Large intestine (tissue), 3 donors: ENCODE results near the gene CDH8. TPM values are rescaled to one million over a fixed set of nuclear protein-coding genes. Genes with fewer than 3 reads are reported as not detected.

Source experiments
- DNase-seq, 2 donors: peaks; one replicate each; pipeline versions ENCODE4 v3.0.0 to v3.0.0-alpha.2; 2013
- H3K27ac ChIP-seq: one replicate; pipeline ENCODE4 v1.5.1; 2013; ENCODE audit warnings: low read length
- H3K27me3 ChIP-seq: 2 replicates; pipeline ENCODE4 v1.6.1; 2013; ENCODE audit warnings: low read length; ENCODE audit not compliant: control insufficient read depth, insufficient read depth
- H3K36me3 ChIP-seq: 2 replicates; pipeline ENCODE4 v1.6.1; 2013; ENCODE audit warnings: low read length; ENCODE audit not compliant: control insufficient read depth, insufficient read depth
- H3K4me1 ChIP-seq: one replicate; pipeline ENCODE4 v1.6.1; 2013; ENCODE audit warnings: low read length; ENCODE audit not compliant: control insufficient read depth, insufficient read depth
- H3K4me3 ChIP-seq: one replicate; pipeline ENCODE4 v1.5.1; 2013; ENCODE audit warnings: low read length
- H3K9me3 ChIP-seq: one replicate; pipeline ENCODE4 v1.6.1; 2013; ENCODE audit warnings: mild to moderate bottlenecking, low read depth, low read length, moderate library complexity; ENCODE audit not compliant: control insufficient read depth
- WGBS: methylation state at CpG from one replicate; pipeline ENCODE4 v1.1.5; 2013; ENCODE audit warnings: low lambda C conversion rate; ENCODE audit not compliant: insufficient coverage; 5-methylcytosine and 5-hydroxymethylcytosine counted together
- polyA plus RNA-seq: library from polyadenylated mRNA; unstranded; fragments of 120-200 nt; gene quantifications from one replicate; pipeline ENCODE4 v1.2.1, GENCODE V29; 2013

Gene CDH8
- polyA plus RNA-seq, 1 donor, result 2.0 TPM

- Histone ChIP-seq H3K36me3 (no peaks in the 10 kb centered on the region), H3K27me3 (no peaks in the 10 kb centered on the region), H3K27ac (no peak overlapping the region), H3K9me3 (no peaks in the 10 kb centered on the region), H3K4me1 (no peaks in the 10 kb centered on the region), H3K4me3 (no peak overlapping the region)
- WGBS, result 88% methylated on average over 1 of the region's 1 CpG
- DNase-seq, result no peak
These were observed 158.8 kb downstream of the CDH8 start for GRCh38 chr16:61877436-61877835.

DNA sequence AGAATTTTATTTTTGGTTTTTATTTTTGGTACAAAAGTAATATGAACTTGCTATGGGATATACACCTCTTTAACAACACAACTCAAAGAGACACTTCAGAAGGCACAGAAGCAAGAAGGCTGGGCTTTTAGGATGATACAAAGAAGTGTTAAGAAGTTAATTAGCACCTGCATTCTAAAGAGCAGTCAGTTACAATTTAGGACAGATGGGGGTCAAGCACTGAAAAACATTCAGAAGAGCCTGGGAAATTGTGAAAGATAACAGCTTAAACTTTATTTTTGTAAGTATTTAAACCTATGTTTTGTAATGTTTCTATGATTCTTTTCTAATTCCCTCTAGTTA, 163.5 kb downstream of the CDH8 start:
- Histone ChIP-seq H3K9me3 (no peaks in the 10 kb centered on the region), H3K4me1 (no peaks in the 10 kb centered on the region), H3K27ac (no peak overlapping the region), H3K27me3 (no peaks in the 10 kb centered on the region), H3K36me3 (no peaks in the 10 kb centered on the region), H3K4me3 (no peak overlapping the region)
- no peak for DNase-seq

GRCh38 chr16:61871837-61872777, 164.1 kb downstream of the CDH8 start:
- H3K27me3 ChIP-seq, result no peaks in the 10 kb centered on the region
- H3K27ac ChIP-seq, result no peak overlapping the region
- no peaks in the 10 kb centered on the region for H3K4me1 ChIP-seq
- H3K36me3 ChIP-seq, result no peaks in the 10 kb centered on the region
- H3K4me3 ChIP-seq, result no peak overlapping the region
- DNase-seq, result no peak
- 100% methylated on average over 1 of the region's 6 CpGs for whole genome bisulfite sequencing
- no peaks in the 10 kb centered on the region for H3K9me3 ChIP-seq

- no peaks in the 10 kb centered on the region for H3K4me1 ChIP-seq
- no peak overlapping the region for H3K27ac ChIP-seq
- DNase-seq, result no peak
- WGBS, result 90% methylated on average over 2 of the region's 6 CpGs
- no peaks in the 10 kb centered on the region for H3K36me3 ChIP-seq
- H3K4me3 ChIP-seq, result no peak overlapping the region
- no peaks in the 10 kb centered on the region for H3K9me3 ChIP-seq
- no peaks in the 10 kb centered on the region for H3K27me3 ChIP-seq
These were observed 173.8 kb downstream of the CDH8 start for GRCh38 chr16:61862221-61863155.

DNA sequence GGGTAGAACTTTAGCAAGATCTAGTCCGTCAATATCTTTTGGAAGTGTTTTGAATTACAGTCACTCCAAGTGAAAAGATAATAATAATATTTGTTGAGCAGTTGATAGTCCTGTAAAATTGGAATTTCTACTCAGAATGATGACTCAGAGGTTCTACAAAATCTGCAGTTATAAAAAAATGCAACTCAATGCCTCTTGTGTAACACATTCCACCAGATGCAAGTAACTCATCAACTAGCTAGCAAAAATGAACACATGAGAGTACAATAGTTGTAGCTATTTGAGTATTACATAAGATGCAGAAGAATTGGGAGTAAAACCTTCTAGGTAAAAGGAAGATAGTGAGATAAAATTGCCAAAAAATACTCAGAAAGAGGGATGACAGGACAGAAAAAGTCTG, 177.2 kb downstream of the CDH8 start:
- Histone ChIP-seq H3K4me3 (no peak overlapping the region), H3K9me3 (no peaks in the 10 kb centered on the region), H3K27ac (no peak overlapping the region), H3K27me3 (no peaks in the 10 kb centered on the region), H3K36me3 (no peaks in the 10 kb centered on the region), H3K4me1 (no peaks in the 10 kb centered on the region)
- no CpG with 5 or more reads among the region's 1 CpG for WGBS
- DNase-seq, result no peak

GRCh38 chr16:61842666-61843065, 193.6 kb downstream of the CDH8 start:
- H3K4me3 ChIP-seq, result no peak overlapping the region
- DNase-seq, result no peak
- WGBS, result no CpG with 5 or more reads among the region's 2 CpGs
- no peaks in the 10 kb centered on the region for H3K27me3 ChIP-seq
- H3K27ac ChIP-seq, result no peak overlapping the region
- no peaks in the 10 kb centered on the region for H3K36me3 ChIP-seq
- no peaks in the 10 kb centered on the region for H3K4me1 ChIP-seq
- H3K9me3 ChIP-seq, result no peaks in the 10 kb centered on the region

GRCh38 chr16:61836804-61837393, 199.3 kb downstream of the CDH8 start:
- no peak overlapping the region for H3K27ac ChIP-seq
- no peak overlapping the region for H3K4me3 ChIP-seq
- DNase-seq, result no peak
- no peaks in the 10 kb centered on the region for H3K27me3 ChIP-seq
- no peaks in the 10 kb centered on the region for H3K4me1 ChIP-seq
- H3K36me3 ChIP-seq, result no peaks in the 10 kb centered on the region
- WGBS, result 81% methylated on average over 2 of the region's 3 CpGs
- H3K9me3 ChIP-seq, result no peaks in the 10 kb centered on the region

DNA sequence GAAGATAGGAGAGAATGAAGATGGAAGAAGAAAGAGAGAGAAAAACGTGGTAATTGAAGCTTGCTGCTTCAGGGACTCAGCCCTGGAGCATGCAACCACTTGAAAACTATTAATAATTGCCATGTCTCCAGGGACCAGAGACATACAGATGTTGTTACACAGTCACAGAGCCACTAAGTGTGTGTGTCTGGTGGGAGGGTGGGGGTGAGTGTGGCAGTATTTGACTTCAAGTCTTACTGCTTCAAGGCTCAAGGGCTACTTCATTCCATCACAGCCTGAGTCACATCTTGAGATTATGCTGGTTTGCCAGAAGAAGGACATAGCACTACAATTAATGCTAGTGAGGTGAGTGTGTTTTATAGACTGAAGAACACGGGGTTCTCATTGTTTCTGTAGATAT, 202.2 kb downstream of the CDH8 start:
- no peak overlapping the region for H3K4me3 ChIP-seq
- no peaks in the 10 kb centered on the region for H3K9me3 ChIP-seq
- H3K4me1 ChIP-seq, result no peaks in the 10 kb centered on the region
- H3K27ac ChIP-seq, result no peak overlapping the region
- H3K36me3 ChIP-seq, result no peaks in the 10 kb centered on the region
- no CpG with 5 or more reads among the region's 2 CpGs for WGBS
- no peak for DNase-seq
- no peaks in the 10 kb centered on the region for H3K27me3 ChIP-seq

GRCh38 chr16:61831351-61831917, 204.8 kb downstream of the CDH8 start:
- no peaks in the 10 kb centered on the region for H3K9me3 ChIP-seq
- DNase-seq, result no peak
- no peak overlapping the region for H3K27ac ChIP-seq
- no peaks in the 10 kb centered on the region for H3K36me3 ChIP-seq
- no peaks in the 10 kb centered on the region for H3K27me3 ChIP-seq
- H3K4me1 ChIP-seq, result no peaks in the 10 kb centered on the region
- no peak overlapping the region for H3K4me3 ChIP-seq
- 80% methylated on average over 5 of the region's 5 CpGs for WGBS

DNA sequence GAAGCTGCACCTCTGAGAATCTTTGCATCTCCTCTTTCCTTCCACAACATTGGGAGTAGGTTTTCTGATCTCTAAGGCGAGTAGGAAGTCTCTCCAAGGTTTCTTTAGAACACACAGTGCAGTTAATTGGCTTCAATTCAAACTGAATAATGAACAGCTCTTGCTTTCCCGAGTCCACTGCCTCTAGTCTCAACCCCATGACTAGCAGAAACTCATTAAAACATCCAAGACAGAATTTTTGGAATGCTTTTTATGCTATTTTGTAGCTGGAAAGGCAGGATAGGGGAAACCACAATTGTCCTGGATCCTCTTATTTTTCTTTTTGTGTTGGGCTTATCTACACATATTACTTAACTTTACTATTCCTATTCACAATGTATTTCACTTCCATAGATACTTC, 206.6 kb downstream of the CDH8 start:
- H3K27ac ChIP-seq, result no peak overlapping the region
- no peaks in the 10 kb centered on the region for H3K9me3 ChIP-seq
- no peak for DNase-seq
- no peak overlapping the region for H3K4me3 ChIP-seq
- H3K36me3 ChIP-seq, result no peaks in the 10 kb centered on the region
- no peaks in the 10 kb centered on the region for H3K4me1 ChIP-seq
- no CpG with 5 or more reads among the region's 2 CpGs for WGBS
- no peaks in the 10 kb centered on the region for H3K27me3 ChIP-seq
